Hair follicle dermal papilla cell (primary cell): Measurements from ENCODE around the gene OR52B4. TPM values are rescaled to one million over a fixed set of nuclear protein-coding genes. Genes with fewer than 3 reads are reported as not detected.

Source experiments
- total RNA-seq: library from RNA; depleted of rRNA; stranded (reverse); fragments of >200 nt; gene quantifications from 2 replicates; pipeline ENCODE4 v1.2.3, GENCODE V29; 2012

OR52B4 gene
- total RNA-seq: not detected in 2 replicates

DNA sequence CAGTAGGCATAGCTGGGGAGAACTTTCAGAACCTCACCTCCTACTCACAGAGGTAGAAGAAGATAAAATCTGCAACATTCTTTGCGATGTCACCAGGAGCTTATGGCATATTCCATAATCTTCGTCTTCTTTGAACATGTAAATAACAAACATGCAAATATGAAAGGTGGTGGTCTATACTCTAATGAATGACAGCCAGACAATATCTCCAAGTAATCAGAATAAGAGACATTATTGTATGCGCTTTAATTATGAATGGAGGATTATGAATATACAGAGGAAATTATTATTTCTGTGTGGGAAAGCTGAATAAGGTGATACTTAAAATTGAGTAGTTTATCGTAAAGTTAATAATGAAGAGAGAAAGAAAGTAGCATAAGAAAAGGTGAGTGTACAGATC is at the start of gene OR52B4:
TSS of gene OR52B4 (minus strand) at position 101 of the 400 bp plus-strand sequence. CDS start at position 10, 91 bp downstream.

GRCh38 chr11:4393209-4393857 is 25.1 kb upstream of the OR52B4 start, which contains the start of gene TRIM21:
TRIM21 (minus strand) TSS chr11:4393702; CDS start chr11:4390409, 3,293 bp downstream.

Other genes with a start within 250 kb of the OR52B4 start
- 27.0 and 28.4 TPM in 2 replicates for gene TRIM21, start 25.3 kb upstream of the OR52B4 start, total RNA-seq
- gene OR52K2, start 80.9 kb upstream of the OR52B4 start, total RNA-seq: not detected in 2 replicates
- gene OR52K1, start 114.3 kb upstream of the OR52B4 start, total RNA-seq: not detected in 2 replicates
- gene OR52M1, start 176.8 kb upstream of the OR52B4 start, total RNA-seq: not detected in 2 replicates
- not detected in 2 replicates for gene OR52I2, start 213.4 kb upstream of the OR52B4 start, total RNA-seq
- not detected in 2 replicates for gene OR52I1, start 225.7 kb upstream of the OR52B4 start, total RNA-seq
- 10.2 and 10.9 TPM in 2 replicates for gene TRIM68, start 239.8 kb upstream of the OR52B4 start, total RNA-seq